ENCODE measurements around the gene MAMDC2.

The MAMDC2 gene

DNA sequence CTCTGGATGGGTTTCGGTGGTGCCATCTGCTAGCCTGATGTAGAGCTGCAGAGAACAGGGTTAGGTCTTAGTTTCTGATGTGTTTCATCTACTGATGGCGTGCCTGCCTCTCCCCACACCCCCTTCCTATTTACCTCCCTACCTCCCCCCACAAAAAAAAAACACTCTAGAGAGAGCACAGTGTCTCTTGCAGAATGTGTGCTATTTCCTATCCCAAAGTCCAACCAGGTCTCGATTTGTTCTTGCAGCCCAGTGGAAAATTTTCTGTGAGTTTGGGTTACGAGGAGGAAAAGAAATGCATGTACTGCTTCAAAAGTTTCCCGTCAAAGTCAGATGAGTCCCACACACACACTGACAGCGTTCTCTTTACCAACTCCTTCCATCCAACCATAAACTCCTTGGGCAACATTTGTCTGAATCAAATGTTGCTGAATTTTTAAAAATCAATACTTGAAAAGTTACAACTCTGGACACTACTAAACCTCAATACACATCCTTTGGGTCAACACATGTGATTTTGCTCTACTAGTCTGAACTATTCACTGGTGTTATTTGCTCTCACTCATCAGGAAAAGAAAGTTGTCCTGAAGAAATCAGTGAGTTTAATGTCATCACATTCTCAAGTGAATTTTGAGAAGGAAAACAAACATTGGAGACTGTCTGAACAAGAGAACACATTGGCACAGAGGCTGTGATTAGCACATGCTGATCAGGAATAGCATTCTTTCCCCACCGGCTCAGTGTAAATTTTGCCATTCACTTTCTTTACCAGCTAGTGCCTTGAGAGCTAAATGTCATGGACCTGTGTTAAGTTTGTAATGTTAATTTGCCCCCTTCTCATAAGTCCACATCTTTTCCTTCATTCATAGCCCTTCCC is 84.1 kb downstream of the MAMDC2 start:
- no peak for DNase-seq
- no peaks in the 10 kb centered on the region for H3K79me2 ChIP-seq (ENCODE audit: low read length)
- H3K36me3 ChIP-seq (replicated peaks; ENCODE audit: insufficient read depth, low read length), result no peaks in the 10 kb centered on the region
- H4K20me1 ChIP-seq (ENCODE audit: insufficient read depth, low read length), result no peaks in the 10 kb centered on the region
- TF ChIP-seq EZH2 (optimal IDR thresholded peaks at IDR 0.05; ENCODE audit: low read depth, low read length), result no peak
- TF ChIP-seq EZH2phosphoT487 (IDR thresholded peaks at IDR 0.05; ENCODE audit: low read length), result no peak
- TF ChIP-seq, protein P1, sequence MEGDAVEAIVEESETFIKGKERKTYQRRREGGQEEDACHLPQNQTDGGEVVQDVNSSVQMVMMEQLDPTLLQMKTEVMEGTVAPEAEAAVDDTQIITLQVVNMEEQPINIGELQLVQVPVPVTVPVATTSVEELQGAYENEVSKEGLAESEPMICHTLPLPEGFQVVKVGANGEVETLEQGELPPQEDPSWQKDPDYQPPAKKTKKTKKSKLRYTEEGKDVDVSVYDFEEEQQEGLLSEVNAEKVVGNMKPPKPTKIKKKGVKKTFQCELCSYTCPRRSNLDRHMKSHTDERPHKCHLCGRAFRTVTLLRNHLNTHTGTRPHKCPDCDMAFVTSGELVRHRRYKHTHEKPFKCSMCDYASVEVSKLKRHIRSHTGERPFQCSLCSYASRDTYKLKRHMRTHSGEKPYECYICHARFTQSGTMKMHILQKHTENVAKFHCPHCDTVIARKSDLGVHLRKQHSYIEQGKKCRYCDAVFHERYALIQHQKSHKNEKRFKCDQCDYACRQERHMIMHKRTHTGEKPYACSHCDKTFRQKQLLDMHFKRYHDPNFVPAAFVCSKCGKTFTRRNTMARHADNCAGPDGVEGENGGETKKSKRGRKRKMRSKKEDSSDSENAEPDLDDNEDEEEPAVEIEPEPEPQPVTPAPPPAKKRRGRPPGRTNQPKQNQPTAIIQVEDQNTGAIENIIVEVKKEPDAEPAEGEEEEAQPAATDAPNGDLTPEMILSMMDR (IDR thresholded peaks at IDR 0.05; ENCODE audit: low read length), result no peak
- no peaks in the 10 kb centered on the region for H3K9me2 ChIP-seq (replicated peaks; ENCODE audit: insufficient read depth, low read length)
- H3K4me3 ChIP-seq (ENCODE audit: low read length), result no peak overlapping the region
- no peak overlapping the region for H3K27ac ChIP-seq (ENCODE audit: low read length)
- H3K4me1 ChIP-seq (ENCODE audit: low read length), result no peaks in the 10 kb centered on the region
- H2AFZ ChIP-seq (ENCODE audit: low read length), result no peak overlapping the region
- H3K27me3 ChIP-seq (replicated peaks; ENCODE audit: insufficient read depth, low read length), result no peaks in the 10 kb centered on the region
- no peak overlapping the region for H3K9ac ChIP-seq (ENCODE audit: low read length)
- H3F3A ChIP-seq (ENCODE audit: insufficient read depth, low read length), result no peaks in the 10 kb centered on the region
- no peaks in the 10 kb centered on the region for H3K9me3 ChIP-seq (replicated peaks; ENCODE audit: insufficient read depth, low read length)
- H3K4me2 ChIP-seq (ENCODE audit: low read depth, low read length), result no peak overlapping the region

DNA sequence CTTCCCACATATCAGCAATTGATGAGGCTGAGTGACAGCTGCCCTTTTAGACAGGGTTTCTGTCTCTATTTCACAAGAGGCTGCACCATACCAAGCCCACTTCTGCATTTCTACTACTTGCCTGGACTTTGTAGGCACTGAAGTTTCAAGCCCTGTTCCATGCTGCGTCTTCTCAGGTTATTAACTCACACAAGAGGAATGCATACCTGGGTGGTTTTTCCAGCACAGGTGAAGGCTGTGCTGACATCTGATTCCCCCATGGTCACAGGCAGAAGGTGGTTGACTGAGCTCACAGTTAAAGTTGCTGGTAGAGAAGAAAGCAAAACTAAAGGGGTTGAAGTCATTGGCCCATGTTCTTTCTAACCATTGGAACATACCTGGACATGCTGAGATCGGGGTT is 86.6 kb downstream of the MAMDC2 start:
- DNase-seq, result no peak
- Histone ChIP-seq H2AFZ (ENCODE audit: low read length) (no peak overlapping the region), H3K79me2 (ENCODE audit: low read length) (no peaks in the 10 kb centered on the region), H3K9me2 (replicated peaks; ENCODE audit: insufficient read depth, low read length) (no peaks in the 10 kb centered on the region), H3K36me3 (replicated peaks; ENCODE audit: insufficient read depth, low read length) (no peaks in the 10 kb centered on the region), H3F3A (ENCODE audit: insufficient read depth, low read length) (no peaks in the 10 kb centered on the region), H4K20me1 (ENCODE audit: insufficient read depth, low read length) (no peaks in the 10 kb centered on the region), H3K27me3 (replicated peaks; ENCODE audit: insufficient read depth, low read length) (no peaks in the 10 kb centered on the region), H3K4me1 (ENCODE audit: low read length) (no peaks in the 10 kb centered on the region), H3K4me2 (ENCODE audit: low read depth, low read length) (no peak overlapping the region), H3K9me3 (replicated peaks; ENCODE audit: insufficient read depth, low read length) (no peaks in the 10 kb centered on the region), H3K4me3 (ENCODE audit: low read length) (no peak overlapping the region), H3K9ac (ENCODE audit: low read length) (no peak overlapping the region), H3K27ac (ENCODE audit: low read length) (no peak overlapping the region)
- TF ChIP-seq EZH2phosphoT487 (IDR thresholded peaks at IDR 0.05; ENCODE audit: low read length) (no peak), EZH2 (optimal IDR thresholded peaks at IDR 0.05; ENCODE audit: low read depth, low read length) (no peak)
- TF ChIP-seq, protein P1 (IDR thresholded peaks at IDR 0.05; ENCODE audit: low read length), result no peak

DNA sequence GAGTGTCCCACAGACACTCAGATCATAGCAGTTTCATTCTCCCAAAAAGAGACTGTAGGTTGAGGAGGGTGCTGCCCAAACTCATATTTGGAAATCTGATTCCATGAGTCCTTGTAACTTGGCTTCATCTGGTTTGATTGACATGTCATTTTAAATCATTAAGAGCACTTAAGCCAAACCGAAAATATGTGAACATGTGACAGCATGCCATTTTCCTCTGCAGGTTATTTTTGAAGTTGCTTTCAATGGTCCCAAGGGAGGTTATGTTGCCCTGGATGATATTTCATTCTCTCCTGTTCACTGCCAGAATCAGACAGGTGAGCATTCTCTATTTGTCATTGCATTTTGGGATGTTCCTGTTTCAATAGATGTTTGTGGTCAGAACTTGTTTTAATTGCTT is 87.6 kb downstream of the MAMDC2 start:
- H3K4me1 ChIP-seq (ENCODE audit: low read length), result no peaks in the 10 kb centered on the region
- no peak overlapping the region for H3K9ac ChIP-seq (ENCODE audit: low read length)
- no peaks in the 10 kb centered on the region for H3F3A ChIP-seq (ENCODE audit: insufficient read depth, low read length)
- no peaks in the 10 kb centered on the region for H3K27me3 ChIP-seq (replicated peaks; ENCODE audit: insufficient read depth, low read length)
- H3K4me3 ChIP-seq (ENCODE audit: low read length), result no peak overlapping the region
- H2AFZ ChIP-seq (ENCODE audit: low read length), result no peak overlapping the region
- TF ChIP-seq EZH2phosphoT487 (IDR thresholded peaks at IDR 0.05; ENCODE audit: low read length) (no peak), EZH2 (optimal IDR thresholded peaks at IDR 0.05; ENCODE audit: low read depth, low read length) (no peak)
- TF ChIP-seq, protein P1 (IDR thresholded peaks at IDR 0.05; ENCODE audit: low read length), result no peak
- H3K27ac ChIP-seq (ENCODE audit: low read length), result no peak overlapping the region
- no peak for DNase-seq
- H3K79me2 ChIP-seq (ENCODE audit: low read length), result no peaks in the 10 kb centered on the region
- no peak overlapping the region for H3K4me2 ChIP-seq (ENCODE audit: low read depth, low read length)
- H3K36me3 ChIP-seq (replicated peaks; ENCODE audit: insufficient read depth, low read length), result no peaks in the 10 kb centered on the region
- no peaks in the 10 kb centered on the region for H3K9me3 ChIP-seq (replicated peaks; ENCODE audit: insufficient read depth, low read length)
- H4K20me1 ChIP-seq (ENCODE audit: insufficient read depth, low read length), result no peaks in the 10 kb centered on the region
- H3K9me2 ChIP-seq (replicated peaks; ENCODE audit: insufficient read depth, low read length), result no peaks in the 10 kb centered on the region
